ENCODE results near the gene NUP133. TPM values are rescaled to one million over a fixed set of nuclear protein-coding genes. Genes with fewer than 3 reads are reported as not detected.

Gene NUP133
- total and polyA plus RNA-seq, 4 donors = 5.7 to 22.7 (median 10.4) TPM

DNA sequence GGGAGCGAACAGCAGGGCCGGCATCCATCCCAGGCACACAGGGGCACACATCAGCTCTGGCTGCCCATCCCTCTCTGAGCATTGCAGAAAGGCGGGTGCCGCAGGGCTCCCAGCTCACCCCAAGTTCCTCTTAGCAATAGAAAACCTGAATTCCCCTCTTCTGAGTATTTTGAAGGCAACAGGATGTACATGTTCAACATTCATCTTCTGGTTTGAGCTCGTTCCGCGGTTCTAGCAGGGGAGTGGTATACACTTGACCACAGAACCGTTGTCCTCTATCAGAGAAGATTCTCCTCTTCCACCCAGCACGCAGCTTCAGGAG is 97.8 kb downstream of the NUP133 start:
- H3K36me3 ChIP-seq (ENCODE audit: control insufficient read depth in 4 of 4, insufficient read depth in 3 of 4, low read depth in 1 of 4, low read length in 3 of 4) = no peaks in the 10 kb centered on the region
- no peak overlapping the region for H3K4me3 ChIP-seq (ENCODE audit: low read depth in 1 of 3, low read length in 3 of 3)
- H3K9me3 ChIP-seq (ENCODE audit: control insufficient read depth in 4 of 4, low read length in 3 of 4) = no peaks in the 10 kb centered on the region
- no peak overlapping the region for H3K9ac ChIP-seq (ENCODE audit: low read depth in 1 of 2, low read length in 2 of 2)
- H3K4me1 ChIP-seq (ENCODE audit: control insufficient read depth in 4 of 4, insufficient read depth in 4 of 4, low read length in 3 of 4) = peaks cover 0 to 11% (median 6%) of the 10 kb centered on the region in 4 donors
- 64% methylated on average over 9 of the region's 9 CpGs for WGBS
- no peak for DNase-seq (ENCODE audit: low spot score)
- H3K27me3 ChIP-seq (ENCODE audit: control insufficient read depth in 4 of 4, insufficient read depth in 4 of 4, low read length in 3 of 4) = peaks cover 0 to 11% (median 8%) of the 10 kb centered on the region in 4 donors
- TF ChIP-seq RAD21 (IDR thresholded peaks at IDR 0.05) (no peak), TAF1 (conservative IDR thresholded peaks at IDR 0.05) (no peak)
- H3K27ac ChIP-seq (ENCODE audit: low read depth in 1 of 2, low read length in 2 of 2) = no peak overlapping the region

DNA sequence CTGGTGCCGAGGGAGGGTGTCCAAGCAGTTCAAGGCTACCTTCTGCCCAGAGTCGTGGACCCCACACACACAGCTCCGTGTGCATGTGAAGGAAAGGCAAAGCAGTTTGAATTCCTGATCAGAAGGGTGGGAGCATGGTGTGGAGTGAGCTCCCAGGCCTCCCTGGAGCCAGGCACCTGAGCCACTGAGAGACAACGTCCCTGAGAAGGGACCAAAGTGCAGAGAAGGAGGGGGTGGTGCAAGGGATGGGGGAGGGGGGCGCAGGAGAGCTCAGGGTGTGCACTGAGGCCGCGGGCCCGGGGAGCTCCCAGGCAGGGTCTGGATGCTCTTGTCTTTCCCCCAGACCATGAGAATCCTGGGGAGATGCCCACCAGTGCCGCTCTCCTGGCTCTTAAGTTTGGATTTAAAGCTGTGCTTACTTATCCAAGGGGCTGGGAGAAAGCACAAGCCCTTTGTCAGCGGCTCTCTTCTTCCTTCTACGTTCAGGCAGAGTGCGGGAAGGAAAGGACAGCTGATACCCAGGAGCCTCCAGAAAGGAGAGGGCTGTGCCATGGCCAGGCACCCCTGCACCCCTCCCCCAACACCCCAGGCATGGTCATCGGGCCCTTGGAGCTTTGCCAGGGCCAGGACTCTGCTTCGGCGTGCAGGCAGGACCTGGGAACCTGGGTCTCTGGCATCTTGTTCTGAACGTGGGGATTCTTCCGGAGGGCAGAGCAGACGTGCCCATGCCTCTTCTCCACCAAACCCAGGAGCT is 98.3 kb downstream of the NUP133 start:
- no peaks in the 10 kb centered on the region for H3K36me3 ChIP-seq (ENCODE audit: control insufficient read depth in 4 of 4, insufficient read depth in 3 of 4, low read depth in 1 of 4, low read length in 3 of 4)
- no peak for TF ChIP-seq SP1 (IDR thresholded peaks at IDR 0.05)
- no peak for TF ChIP-seq RAD21 (IDR thresholded peaks at IDR 0.05)
- TF ChIP-seq, protein P1, sequence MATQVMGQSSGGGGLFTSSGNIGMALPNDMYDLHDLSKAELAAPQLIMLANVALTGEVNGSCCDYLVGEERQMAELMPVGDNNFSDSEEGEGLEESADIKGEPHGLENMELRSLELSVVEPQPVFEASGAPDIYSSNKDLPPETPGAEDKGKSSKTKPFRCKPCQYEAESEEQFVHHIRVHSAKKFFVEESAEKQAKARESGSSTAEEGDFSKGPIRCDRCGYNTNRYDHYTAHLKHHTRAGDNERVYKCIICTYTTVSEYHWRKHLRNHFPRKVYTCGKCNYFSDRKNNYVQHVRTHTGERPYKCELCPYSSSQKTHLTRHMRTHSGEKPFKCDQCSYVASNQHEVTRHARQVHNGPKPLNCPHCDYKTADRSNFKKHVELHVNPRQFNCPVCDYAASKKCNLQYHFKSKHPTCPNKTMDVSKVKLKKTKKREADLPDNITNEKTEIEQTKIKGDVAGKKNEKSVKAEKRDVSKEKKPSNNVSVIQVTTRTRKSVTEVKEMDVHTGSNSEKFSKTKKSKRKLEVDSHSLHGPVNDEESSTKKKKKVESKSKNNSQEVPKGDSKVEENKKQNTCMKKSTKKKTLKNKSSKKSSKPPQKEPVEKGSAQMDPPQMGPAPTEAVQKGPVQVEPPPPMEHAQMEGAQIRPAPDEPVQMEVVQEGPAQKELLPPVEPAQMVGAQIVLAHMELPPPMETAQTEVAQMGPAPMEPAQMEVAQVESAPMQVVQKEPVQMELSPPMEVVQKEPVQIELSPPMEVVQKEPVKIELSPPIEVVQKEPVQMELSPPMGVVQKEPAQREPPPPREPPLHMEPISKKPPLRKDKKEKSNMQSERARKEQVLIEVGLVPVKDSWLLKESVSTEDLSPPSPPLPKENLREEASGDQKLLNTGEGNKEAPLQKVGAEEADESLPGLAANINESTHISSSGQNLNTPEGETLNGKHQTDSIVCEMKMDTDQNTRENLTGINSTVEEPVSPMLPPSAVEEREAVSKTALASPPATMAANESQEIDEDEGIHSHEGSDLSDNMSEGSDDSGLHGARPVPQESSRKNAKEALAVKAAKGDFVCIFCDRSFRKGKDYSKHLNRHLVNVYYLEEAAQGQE (IDR thresholded peaks at IDR 0.05) = no peak
- TF ChIP-seq GABPA (IDR thresholded peaks at IDR 0.05 in 1 of 2, conservative IDR thresholded peaks at IDR 0.05 in 1 of 2) = no peak
- no peak for TF ChIP-seq HNF4A (conservative IDR thresholded peaks at IDR 0.05)
- TF ChIP-seq, protein P2, sequence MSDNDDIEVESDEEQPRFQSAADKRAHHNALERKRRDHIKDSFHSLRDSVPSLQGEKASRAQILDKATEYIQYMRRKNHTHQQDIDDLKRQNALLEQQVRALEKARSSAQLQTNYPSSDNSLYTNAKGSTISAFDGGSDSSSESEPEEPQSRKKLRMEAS (IDR thresholded peaks at IDR 0.05) = no peak
- no peak for TF ChIP-seq NR2F2 (IDR thresholded peaks at IDR 0.05)
- TF ChIP-seq, protein P3, sequence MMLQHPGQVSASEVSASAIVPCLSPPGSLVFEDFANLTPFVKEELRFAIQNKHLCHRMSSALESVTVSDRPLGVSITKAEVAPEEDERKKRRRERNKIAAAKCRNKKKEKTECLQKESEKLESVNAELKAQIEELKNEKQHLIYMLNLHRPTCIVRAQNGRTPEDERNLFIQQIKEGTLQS (IDR thresholded peaks at IDR 0.05) = no peak
- TF ChIP-seq JUND (IDR thresholded peaks at IDR 0.05) = no peak
- TF ChIP-seq YY1 (IDR thresholded peaks at IDR 0.05) = no peak
- H3K4me3 ChIP-seq (ENCODE audit: low read depth in 1 of 3, low read length in 3 of 3) = no peak overlapping the region
- no peak overlapping the region for H3K27ac ChIP-seq (ENCODE audit: low read depth in 1 of 2, low read length in 2 of 2)
- H3K4me1 ChIP-seq (ENCODE audit: control insufficient read depth in 4 of 4, insufficient read depth in 4 of 4, low read length in 3 of 4) = peaks cover 0 to 11% (median 6%) of the 10 kb centered on the region in 4 donors
- no peak overlapping the region for H3K9ac ChIP-seq (ENCODE audit: low read depth in 1 of 2, low read length in 2 of 2)
- 35% methylated on average over 18 of the region's 18 CpGs for WGBS
- H3K27me3 ChIP-seq (ENCODE audit: control insufficient read depth in 4 of 4, insufficient read depth in 4 of 4, low read length in 3 of 4) = peaks cover 0 to 11% (median 8%) of the 10 kb centered on the region in 4 donors
- H3K9me3 ChIP-seq (ENCODE audit: control insufficient read depth in 4 of 4, low read length in 3 of 4) = no peaks in the 10 kb centered on the region
- DNase-seq (ENCODE audit: low spot score) = no peak

DNA sequence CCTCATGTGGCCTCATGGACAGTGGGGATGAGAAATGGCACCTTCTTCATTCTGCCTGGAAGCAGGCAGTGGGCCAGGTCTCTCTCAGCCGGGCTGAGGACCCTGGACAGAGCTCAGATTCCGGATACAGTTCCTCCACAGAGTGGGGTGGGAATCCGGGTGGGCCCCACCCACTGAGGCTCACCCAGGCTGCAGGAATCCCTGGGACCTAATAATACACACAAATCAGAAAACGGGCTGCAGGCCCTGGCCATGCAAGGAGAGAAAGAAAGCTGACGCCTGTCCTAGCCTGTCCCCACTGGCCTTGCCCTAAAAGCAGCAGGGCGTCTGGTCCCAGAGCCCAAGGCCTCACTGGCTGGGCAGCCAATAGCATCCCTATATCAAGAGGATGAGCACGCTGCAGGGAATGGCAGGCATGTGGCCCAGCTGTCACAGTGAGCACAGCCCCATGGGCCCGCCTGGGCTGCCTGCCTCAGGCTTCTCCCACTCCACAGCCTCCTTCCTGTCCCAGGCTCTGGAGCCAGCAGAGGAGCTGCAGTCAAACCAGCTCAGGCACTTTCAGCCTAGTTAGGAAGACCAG is 99.6 kb downstream of the NUP133 start:
- Histone ChIP-seq H3K9me3 (ENCODE audit: control insufficient read depth in 4 of 4, low read length in 3 of 4) (no peaks in the 10 kb centered on the region), H3K9ac (ENCODE audit: low read depth in 1 of 2, low read length in 2 of 2) (no peak overlapping the region)

More for the DNA sequence above, 99.6 kb downstream of the NUP133 start:
- Histone ChIP-seq H3K27ac (ENCODE audit: low read depth in 1 of 2, low read length in 2 of 2) (no peak overlapping the region), H3K4me3 (ENCODE audit: low read depth in 1 of 3, low read length in 3 of 3) (no peak overlapping the region), H3K36me3 (ENCODE audit: control insufficient read depth in 4 of 4, insufficient read depth in 3 of 4, low read depth in 1 of 4, low read length in 3 of 4) (no peaks in the 10 kb centered on the region), H3K27me3 (ENCODE audit: control insufficient read depth in 4 of 4, insufficient read depth in 4 of 4, low read length in 3 of 4) (peaks cover 0 to 11% (median 8%) of the 10 kb centered on the region in 4 donors), H3K4me1 (ENCODE audit: control insufficient read depth in 4 of 4, insufficient read depth in 4 of 4, low read length in 3 of 4) (peaks cover 0 to 11% (median 6%) of the 10 kb centered on the region in 4 donors)
- TF ChIP-seq GABPA (IDR thresholded peaks at IDR 0.05 in 1 of 2, conservative IDR thresholded peaks at IDR 0.05 in 1 of 2) (no peak), HNF4G (IDR thresholded peaks at IDR 0.05) (no peak), RXRA (IDR thresholded peaks at IDR 0.05) (no peak), SP1 (IDR thresholded peaks at IDR 0.05) (no peak), HNF4A (conservative IDR thresholded peaks at IDR 0.05) (no peak), JUND (IDR thresholded peaks at IDR 0.05) (no peak), FOXA2 (IDR thresholded peaks at IDR 0.05) (no peak), FOXA1 (IDR thresholded peaks at IDR 0.05) (no peak), NR2F2 (IDR thresholded peaks at IDR 0.05) (no peak), EGR1 (IDR thresholded peaks at IDR 0.05; ENCODE audit: low read depth in 2 of 2) (no peak), RAD21 (IDR thresholded peaks at IDR 0.05) (no peak)
- TF ChIP-seq, protein P4, sequence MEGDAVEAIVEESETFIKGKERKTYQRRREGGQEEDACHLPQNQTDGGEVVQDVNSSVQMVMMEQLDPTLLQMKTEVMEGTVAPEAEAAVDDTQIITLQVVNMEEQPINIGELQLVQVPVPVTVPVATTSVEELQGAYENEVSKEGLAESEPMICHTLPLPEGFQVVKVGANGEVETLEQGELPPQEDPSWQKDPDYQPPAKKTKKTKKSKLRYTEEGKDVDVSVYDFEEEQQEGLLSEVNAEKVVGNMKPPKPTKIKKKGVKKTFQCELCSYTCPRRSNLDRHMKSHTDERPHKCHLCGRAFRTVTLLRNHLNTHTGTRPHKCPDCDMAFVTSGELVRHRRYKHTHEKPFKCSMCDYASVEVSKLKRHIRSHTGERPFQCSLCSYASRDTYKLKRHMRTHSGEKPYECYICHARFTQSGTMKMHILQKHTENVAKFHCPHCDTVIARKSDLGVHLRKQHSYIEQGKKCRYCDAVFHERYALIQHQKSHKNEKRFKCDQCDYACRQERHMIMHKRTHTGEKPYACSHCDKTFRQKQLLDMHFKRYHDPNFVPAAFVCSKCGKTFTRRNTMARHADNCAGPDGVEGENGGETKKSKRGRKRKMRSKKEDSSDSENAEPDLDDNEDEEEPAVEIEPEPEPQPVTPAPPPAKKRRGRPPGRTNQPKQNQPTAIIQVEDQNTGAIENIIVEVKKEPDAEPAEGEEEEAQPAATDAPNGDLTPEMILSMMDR (IDR thresholded peaks at IDR 0.05; ENCODE audit: low read depth, low read length, missing input control) = no peak
- TF ChIP-seq, protein P2 (IDR thresholded peaks at IDR 0.05) = no peak
- TF ChIP-seq, protein P5, sequence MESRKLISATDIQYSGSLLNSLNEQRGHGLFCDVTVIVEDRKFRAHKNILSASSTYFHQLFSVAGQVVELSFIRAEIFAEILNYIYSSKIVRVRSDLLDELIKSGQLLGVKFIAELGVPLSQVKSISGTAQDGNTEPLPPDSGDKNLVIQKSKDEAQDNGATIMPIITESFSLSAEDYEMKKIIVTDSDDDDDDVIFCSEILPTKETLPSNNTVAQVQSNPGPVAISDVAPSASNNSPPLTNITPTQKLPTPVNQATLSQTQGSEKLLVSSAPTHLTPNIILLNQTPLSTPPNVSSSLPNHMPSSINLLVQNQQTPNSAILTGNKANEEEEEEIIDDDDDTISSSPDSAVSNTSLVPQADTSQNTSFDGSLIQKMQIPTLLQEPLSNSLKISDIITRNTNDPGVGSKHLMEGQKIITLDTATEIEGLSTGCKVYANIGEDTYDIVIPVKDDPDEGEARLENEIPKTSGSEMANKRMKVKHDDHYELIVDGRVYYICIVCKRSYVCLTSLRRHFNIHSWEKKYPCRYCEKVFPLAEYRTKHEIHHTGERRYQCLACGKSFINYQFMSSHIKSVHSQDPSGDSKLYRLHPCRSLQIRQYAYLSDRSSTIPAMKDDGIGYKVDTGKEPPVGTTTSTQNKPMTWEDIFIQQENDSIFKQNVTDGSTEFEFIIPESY (IDR thresholded peaks at IDR 0.05) = no peak
- TF ChIP-seq, protein P3 (IDR thresholded peaks at IDR 0.05) = no peak
- DNase-seq (ENCODE audit: low spot score) = no peak
- WGBS = 76% methylated on average over 8 of the region's 8 CpGs

Measured in liver (tissue), 9 donors.